GM12878 (cell line): Measurements from ENCODE around the gene KLRK1. TPM values are rescaled to one million over a fixed set of nuclear protein-coding genes. Genes with fewer than 3 reads are reported as not detected.
"Not testable (repeated sequence)": the region's sequence is repeated elsewhere in the genome, so short reads cannot be mapped to it uniquely, and the experiment has no call there.

Source experiments
- ATAC-seq: fragments of 200-7000 bp; cut with Tn5 transposase; 3 replicates; pipeline ENCODE4 v1.9.1; 2020; ENCODE audit warnings: mild to moderate bottlenecking, moderate library complexity
- BruUV-seq: library from RNA; stranded (reverse); fragments of 400-500 nt; replicated peaks from 2 replicates; lab custom pipeline; 2021; lab: Mats Ljungman, UMichigan
- CTCF ChIA-PET: fragments of 300-600 bp; sonication (Branson Sonifier 250); formaldehyde crosslinking; extraction: SDS; loops from one replicate; lab custom pipeline; 2021; ENCODE audit warnings: inconsistent platforms; lab: Yijun Ruan, JAX
- POLR2A ChIA-PET: fragments of 350-600 bp; formaldehyde crosslinking; extraction: SDS; loops from one replicate; lab custom pipeline; 2021; ENCODE audit warnings: inconsistent platforms; lab: Charles Lee
- RAD21 ChIA-PET: fragments of 300-600 bp; sonication (Branson Sonifier 250); formaldehyde crosslinking; loops from one replicate; lab custom pipeline; 2023; ENCODE audit warnings: antibody characterized with exemption; ENCODE audit not compliant: unreplicated experiment; lab: Charles Lee
- SMC1A ChIA-PET: fragments of 300-600 bp; sonication (Branson Sonifier 250); formaldehyde crosslinking; loops from one replicate; lab custom pipeline; 2023; ENCODE audit not compliant: unreplicated experiment, uncharacterized antibody; lab: Charles Lee
- DNase-seq: peaks from one replicate; pipeline ENCODE4 v3.0.0-alpha.2; 2011; ENCODE audit warnings: low read depth, low spot score
- FAIRE-seq: peaks from 3 replicates; lab custom pipeline; 2011; peaks lifted over from hg19 to GRCh38; lab: Jason Lieb, UNC
- H2AFZ ChIP-seq: 2 replicates; pipeline ENCODE4 v1.6.0; 2011; ENCODE audit warnings: low read depth, low read length, control low read depth; ENCODE audit not compliant: control insufficient read depth
- H3K27ac ChIP-seq: 2 replicates; pipeline ENCODE4 v1.5.1; 2011; ENCODE audit warnings: control low read depth; ENCODE audit not compliant: control insufficient read depth, insufficient read depth
- H3K27me3 ChIP-seq, 2 experiments: replicated peaks in 1 of 2; 2 replicates each; pipeline versions ENCODE4 v1.6.0 to v1.6.1; 2011; ENCODE audit warnings: low read length in 1 of 2; ENCODE audit not compliant: control insufficient read depth in 2 of 2, insufficient read depth in 2 of 2
- H3K36me3 ChIP-seq, 2 experiments: 2 replicates each; pipeline ENCODE4 v1.5.1; 2011; ENCODE audit warnings: low read length in 1 of 2; ENCODE audit not compliant: control insufficient read depth in 2 of 2, insufficient read depth in 2 of 2
- H3K4me1 ChIP-seq: 2 replicates; pipeline ENCODE4 v1.6.1; 2011; ENCODE audit warnings: mild to moderate bottlenecking, low read length, moderate library complexity, mixed read lengths; ENCODE audit not compliant: control insufficient read depth, insufficient read depth
- H3K4me2 ChIP-seq: 2 replicates; pipeline ENCODE4 v1.6.0; 2011; ENCODE audit warnings: control low read depth; ENCODE audit not compliant: control insufficient read depth, insufficient read depth
- H3K4me3 ChIP-seq: fragments of 200-600 bp; sonication (generic); 2 replicates; pipeline ENCODE4 v1.5.1; 2016
- H3K79me2 ChIP-seq: 2 replicates; pipeline ENCODE4 v1.6.0; 2011; ENCODE audit warnings: low read length; ENCODE audit not compliant: control insufficient read depth, insufficient read depth
- H3K9ac ChIP-seq: 2 replicates; pipeline ENCODE4 v1.8.0; 2011; ENCODE audit warnings: low read length, control low read depth, mixed read lengths; ENCODE audit not compliant: control insufficient read depth, insufficient read depth
- H3K9me3 ChIP-seq: replicated peaks from 3 replicates; pipeline ENCODE4 v1.5.1; 2011; ENCODE audit warnings: mild to moderate bottlenecking, low read length; ENCODE audit not compliant: control insufficient read depth, insufficient read depth
- H4K20me1 ChIP-seq: 2 replicates; pipeline ENCODE4 v1.6.0; 2011; ENCODE audit not compliant: control insufficient read depth, insufficient read depth
- WGBS: methylation state at CpG from one replicate; pipeline ENCODE4 v1.1.6; 2016; ENCODE audit warnings: low lambda C conversion rate; ENCODE audit not compliant: insufficient replicate concordance, insufficient coverage; ENCODE audit errors: missing lambda C conversion rate; 5-methylcytosine and 5-hydroxymethylcytosine counted together
- in situ Hi-C: fragments of 300-500 bp; cut with MboI; formaldehyde crosslinking; loops from 9 replicates; pipeline ENCODE4 v1.14.3; 2018; ENCODE audit warnings: mixed read lengths
- intact Hi-C: fragments of 100-400 bp; cut with micrococcal nuclease; formaldehyde crosslinking; loops from one replicate; pipeline ENCODE4 v1.14.2; 2022; ENCODE audit not compliant: unreplicated experiment
- polyA plus RNA-seq, 11 experiments: library from polyadenylated mRNA; depleted of rRNA in 4 of 11; unstranded in 6 of 11; stranded (reverse) in 5 of 11; fragments of >200 nt; fragmentation: Nextera tagmentation in 4 of 11; fragmentation: Illumina TruSeq in 1 of 11; extraction: Ambion mirVana in 4 of 11; extraction: Trizol in 1 of 11; gene quantifications; 1 replicate in 1 of 11; 2 replicates in 10 of 11; pipeline versions ENCODE4 v1.2.1 to v1.2.3, GENCODE V29; 2011 to 2016; ENCODE audit warnings: inconsistent platforms in 2 of 11, missing spikeins in 2 of 11, low read depth in 1 of 11
- total RNA-seq, 4 experiments: library from RNA; depleted of rRNA in 3 of 4; stranded (reverse); fragments of >200 nt in 3 of 4; fragmentation: Illumina TruSeq in 1 of 4; extraction: Trizol in 1 of 4; gene quantifications; 2 replicates each; pipeline versions ENCODE4 v1.2.1 to v1.2.3, GENCODE V29; 2013 to 2021

Gene KLRK1
- total and polyA plus RNA-seq, 10 of the 15 experiments (the other 5 are each of a cell fraction or from before 2014, with no cell fraction given) = 0.27 to 2.0 (median 0.99) TPM

DNA sequence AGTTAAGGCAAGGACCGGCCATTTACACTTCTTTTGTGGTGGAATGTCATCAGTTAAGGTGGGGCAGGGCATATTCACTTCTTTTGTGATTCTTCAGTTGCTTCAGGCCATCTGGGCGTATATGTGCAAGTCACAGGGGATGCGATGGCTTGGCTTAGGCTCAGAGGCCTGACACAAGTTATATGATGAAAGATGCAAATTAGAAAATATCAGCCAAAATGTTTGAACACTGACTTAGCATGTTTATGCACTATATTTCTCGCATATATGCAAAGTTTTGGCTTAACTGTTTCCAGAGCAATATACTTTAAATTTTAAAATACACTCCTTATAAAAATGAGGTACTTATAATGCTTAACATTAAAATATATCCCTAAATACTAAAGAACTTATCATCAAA is 51.4 kb downstream of the KLRK1 start:
- BruUV-seq, POLR2A ChIA-PET: not testable (repeated sequence)
- intact Hi-C loops = loop anchor here (10.0 kb wide), 1 partner anchor 336 kb away; the partner anchor contains the start of gene STYK1

DNA sequence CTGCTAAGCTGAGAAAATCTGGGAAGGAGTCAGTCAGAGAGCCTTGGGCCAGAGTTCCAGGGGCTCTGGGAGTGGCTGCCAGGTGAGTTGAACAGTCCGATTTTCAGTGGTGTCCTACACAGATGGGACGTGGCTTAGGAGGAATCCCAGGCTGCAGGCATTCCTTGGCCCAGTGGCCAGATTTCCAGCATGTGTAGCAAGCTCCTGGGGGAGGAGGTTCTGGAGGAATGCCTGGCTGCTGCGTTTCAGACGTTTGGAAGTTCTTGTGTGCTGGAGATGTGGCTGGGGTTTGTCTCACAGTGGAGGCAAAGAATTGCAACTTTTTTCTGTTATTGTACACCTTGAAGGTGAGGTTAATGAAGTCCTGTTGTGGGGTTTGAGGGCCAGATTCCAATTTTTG is 53.6 kb downstream of the KLRK1 start:
- BruUV-seq, H3K79me2 ChIP-seq, SMC1A ChIA-PET, H4K20me1 ChIP-seq, ATAC-seq, FAIRE-seq, DNase-seq, H3K27ac ChIP-seq, RAD21 ChIA-PET, H3K4me2 ChIP-seq, H3K27me3 ChIP-seq, H3K9ac ChIP-seq, H3K4me1 ChIP-seq, H2AFZ ChIP-seq, H3K36me3 ChIP-seq, CTCF ChIA-PET, H3K4me3 ChIP-seq, H3K9me3 ChIP-seq, POLR2A ChIA-PET: not testable (repeated sequence)
- 18% methylated on average over 4 of the region's 4 CpGs for WGBS
- intact Hi-C loops = loop anchor here (10.0 kb wide), 1 partner anchor 339 kb away; the partner anchor contains the start of gene STYK1
- in situ Hi-C loops = loop anchor here (10.0 kb wide), 1 partner anchor 1531 kb away; no protein-coding TSS in a partner anchor

More for the DNA sequence above, 51.4 kb downstream of the KLRK1 start:
- FAIRE-seq, H2AFZ ChIP-seq, DNase-seq, H3K27ac ChIP-seq, H3K27me3 ChIP-seq, H4K20me1 ChIP-seq, H3K9me3 ChIP-seq, H3K4me2 ChIP-seq, H3K4me3 ChIP-seq, H3K36me3 ChIP-seq, ATAC-seq, H3K4me1 ChIP-seq, RAD21 ChIA-PET, H3K9ac ChIP-seq, CTCF ChIA-PET, H3K79me2 ChIP-seq: not testable (repeated sequence)
- 47% methylated on average over 3 of the region's 4 CpGs for WGBS
- in situ Hi-C loops = loop anchor here (10.0 kb wide), 1 partner anchor 1534 kb away; no protein-coding TSS in a partner anchor
- SMC1A ChIA-PET = interaction anchor here (0.9 kb wide), 1 partner anchor 11 kb away, joined by 3 read pairs; no protein-coding TSS in a partner anchor
